HUES64 (cell line): ENCODE measurements around the gene IQCM.

Source experiments
- H3K27ac ChIP-seq: 2 replicates; pipeline ENCODE4 v1.7.0; 2013; ENCODE audit warnings: low read depth, low read length, inconsistent platforms
- H3K27me3 ChIP-seq: 2 replicates; pipeline ENCODE4 v1.6.1; 2013; ENCODE audit warnings: mild to moderate bottlenecking, low read length; ENCODE audit not compliant: insufficient read depth
- H3K36me3 ChIP-seq: 2 replicates; pipeline ENCODE4 v1.6.1; 2013; ENCODE audit warnings: mild to moderate bottlenecking, low read length; ENCODE audit not compliant: insufficient read depth
- H3K4me1 ChIP-seq: 2 replicates; pipeline ENCODE4 v1.6.1; 2013; ENCODE audit warnings: mild to moderate bottlenecking, low read length, moderate library complexity; ENCODE audit not compliant: insufficient read depth
- H3K4me3 ChIP-seq: 2 replicates; pipeline ENCODE4 v1.5.1; 2013; ENCODE audit warnings: mild to moderate bottlenecking, low read length, moderate library complexity
- H3K9ac ChIP-seq: 2 replicates; pipeline ENCODE4 v1.6.1; 2013; ENCODE audit warnings: mild to moderate bottlenecking, low read depth, low read length
- H3K9me3 ChIP-seq: 2 replicates; pipeline ENCODE4 v1.6.1; 2013; ENCODE audit warnings: low read depth, low read length; ENCODE audit not compliant: insufficient read depth
- WGBS: fragments of 150-250, 120-280 bp; methylation state at CpG from one replicate; pipeline ENCODE4 v1.1.7; 2013; ENCODE audit warnings: missing lambda C conversion rate; 5-methylcytosine and 5-hydroxymethylcytosine counted together

Gene IQCM

GRCh38 chr4:149738156-149738555 lies 77.5 kb downstream of the IQCM start:
- whole genome bisulfite sequencing: 70% methylated on average over 7 of the region's 7 CpGs

GRCh38 chr4:149735796-149736195 lies 79.8 kb downstream of the IQCM start:
- WGBS: 92% methylated on average over 2 of the region's 3 CpGs

More at GRCh38 chr4:149738156-149738555, 77.5 kb downstream of the IQCM start:
- Histone ChIP-seq H3K4me3 (no peak overlapping the region), H3K9ac (no peak overlapping the region), H3K9me3 (no peaks in the 10 kb centered on the region), H3K36me3 (no peaks in the 10 kb centered on the region), H3K4me1 (peaks cover 4% of the 10 kb centered on the region; the same call in 1 of the 2 replicates), H3K27ac (no peak overlapping the region), H3K27me3 (no peaks in the 10 kb centered on the region)

GRCh38 chr4:149728444-149728843 lies 87.2 kb downstream of the IQCM start:
- WGBS: 100% methylated on average over 1 of the region's 1 CpG
- H3K27me3 ChIP-seq: no peaks in the 10 kb centered on the region
- no peaks in the 10 kb centered on the region for H3K9me3 ChIP-seq

More at GRCh38 chr4:149735796-149736195, 79.8 kb downstream of the IQCM start:
- Histone ChIP-seq H3K36me3 (no peaks in the 10 kb centered on the region), H3K4me1 (peaks cover 4% of the 10 kb centered on the region; the same call in 1 of the 2 replicates), H3K9me3 (no peaks in the 10 kb centered on the region), H3K27me3 (no peaks in the 10 kb centered on the region), H3K27ac (no peak overlapping the region), H3K9ac (no peak overlapping the region), H3K4me3 (no peak overlapping the region)

GRCh38 chr4:149727663-149728062 lies 88.0 kb downstream of the IQCM start:
- no peaks in the 10 kb centered on the region for H3K27me3 ChIP-seq
- no peak overlapping the region for H3K4me3 ChIP-seq
- H3K36me3 ChIP-seq: no peaks in the 10 kb centered on the region
- 85% methylated on average over 1 of the region's 1 CpG for WGBS
- no peak overlapping the region for H3K9ac ChIP-seq
- H3K4me1 ChIP-seq: no peaks in the 10 kb centered on the region
- no peak overlapping the region for H3K27ac ChIP-seq
- H3K9me3 ChIP-seq: no peaks in the 10 kb centered on the region

More at GRCh38 chr4:149728444-149728843, 87.2 kb downstream of the IQCM start:
- H3K9ac ChIP-seq: no peak overlapping the region
- H3K4me1 ChIP-seq: no peaks in the 10 kb centered on the region
- H3K4me3 ChIP-seq: no peak overlapping the region
- no peaks in the 10 kb centered on the region for H3K36me3 ChIP-seq
- H3K27ac ChIP-seq: no peak overlapping the region

GRCh38 chr4:149723065-149723464 lies 92.6 kb downstream of the IQCM start:
- H3K9ac ChIP-seq: no peak overlapping the region
- no peaks in the 10 kb centered on the region for H3K9me3 ChIP-seq
- no peaks in the 10 kb centered on the region for H3K27me3 ChIP-seq
- H3K36me3 ChIP-seq: no peaks in the 10 kb centered on the region
- 97% methylated on average over 2 of the region's 2 CpGs for WGBS
- no peak overlapping the region for H3K27ac ChIP-seq
- no peak overlapping the region for H3K4me3 ChIP-seq
- no peaks in the 10 kb centered on the region for H3K4me1 ChIP-seq

- no peaks in the 10 kb centered on the region for H3K36me3 ChIP-seq
- peaks cover 19% of the 10 kb centered on the region for H3K9me3 ChIP-seq
- H3K4me3 ChIP-seq: no peak overlapping the region
- no peaks in the 10 kb centered on the region for H3K27me3 ChIP-seq
- no peak overlapping the region for H3K9ac ChIP-seq
- H3K4me1 ChIP-seq: no peaks in the 10 kb centered on the region
- WGBS: 95% methylated on average over 1 of the region's 1 CpG
- H3K27ac ChIP-seq: no peak overlapping the region
These were observed 95.8 kb downstream of the IQCM start for GRCh38 chr4:149719806-149720205.

GRCh38 chr4:149719357-149719756 lies 96.3 kb downstream of the IQCM start:
- H3K9ac ChIP-seq: no peak overlapping the region

GRCh38 chr4:149718500-149718899 lies 97.1 kb downstream of the IQCM start:
- no peak overlapping the region for H3K9ac ChIP-seq
- H3K27ac ChIP-seq: no peak overlapping the region
- peaks cover 19% of the 10 kb centered on the region for H3K9me3 ChIP-seq
- no peak overlapping the region for H3K4me3 ChIP-seq
- H3K36me3 ChIP-seq: no peaks in the 10 kb centered on the region
- 93% methylated on average over 3 of the region's 3 CpGs for WGBS
- no peaks in the 10 kb centered on the region for H3K4me1 ChIP-seq
- no peaks in the 10 kb centered on the region for H3K27me3 ChIP-seq

More at GRCh38 chr4:149719357-149719756, 96.3 kb downstream of the IQCM start:
- H3K27ac ChIP-seq: no peak overlapping the region
- H3K4me3 ChIP-seq: no peak overlapping the region
- no peaks in the 10 kb centered on the region for H3K4me1 ChIP-seq
- no peaks in the 10 kb centered on the region for H3K36me3 ChIP-seq
- H3K9me3 ChIP-seq: peaks cover 19% of the 10 kb centered on the region
- H3K27me3 ChIP-seq: no peaks in the 10 kb centered on the region

GRCh38 chr4:149716728-149717127 lies 98.9 kb downstream of the IQCM start:
- Histone ChIP-seq H3K27me3 (no peaks in the 10 kb centered on the region), H3K9me3 (peaks cover 19% of the 10 kb centered on the region), H3K4me1 (no peaks in the 10 kb centered on the region), H3K36me3 (no peaks in the 10 kb centered on the region), H3K27ac (no peak overlapping the region), H3K9ac (no peak overlapping the region), H3K4me3 (no peak overlapping the region)
- 88% methylated on average over 1 of the region's 1 CpG for WGBS

- no peak overlapping the region for H3K9ac ChIP-seq
- no peaks in the 10 kb centered on the region for H3K4me1 ChIP-seq
- H3K36me3 ChIP-seq: no peaks in the 10 kb centered on the region
- no peak overlapping the region for H3K27ac ChIP-seq
- no peak overlapping the region for H3K4me3 ChIP-seq
- 96% methylated on average over 14 of the region's 14 CpGs for WGBS
- H3K9me3 ChIP-seq: peaks cover 19% of the 10 kb centered on the region
- no peaks in the 10 kb centered on the region for H3K27me3 ChIP-seq
These were observed 99.6 kb downstream of the IQCM start for GRCh38 chr4:149715822-149716585.

GRCh38 chr4:149713031-149713430 lies 102.6 kb downstream of the IQCM start:
- Histone ChIP-seq H3K9ac (no peak overlapping the region), H3K27ac (no peak overlapping the region), H3K4me3 (no peak overlapping the region), H3K27me3 (no peaks in the 10 kb centered on the region), H3K36me3 (no peaks in the 10 kb centered on the region), H3K9me3 (peaks cover 19% of the 10 kb centered on the region), H3K4me1 (no peaks in the 10 kb centered on the region)
- 55% methylated on average over 3 of the region's 3 CpGs for WGBS
